K562 (cell line): Measurements from ENCODE around the gene ETHE1. TPM values are rescaled to one million over a fixed set of nuclear protein-coding genes. Genes with fewer than 3 reads are reported as not detected.

Experiments used
- BRCA1 ChIP-seq, 2 experiments: fragments of 450-650 bp in 1 of 2; sonication (generic) in 1 of 2; formaldehyde crosslinking in 1 of 2; IDR thresholded peaks; 2 replicates each; pipeline versions ENCODE4 v1.5.0 to v1.6.1; 2017 to 2020; ENCODE audit warnings: mild to moderate bottlenecking in 1 of 2, missing genetic modification reagents in 1 of 2
- CXXC5 ChIP-seq: fragments of 250-450 bp; sonication (Bioruptor Pico); IDR thresholded peaks from 2 replicates; pipeline ENCODE4 v1.8.0; 2022; ENCODE audit warnings: inconsistent platforms, mild to moderate bottlenecking, moderate library complexity
- ESRRA ChIP-seq: fragments of 450-650 bp; IDR thresholded peaks from 2 replicates; pipeline ENCODE4 v1.6.1; 2014; ENCODE audit warnings: low read depth, mild to moderate bottlenecking, moderate library complexity, borderline replicate concordance
- FIP1L1 ChIP-seq: fragments of 200-400 bp; formaldehyde crosslinking; IDR thresholded peaks from 2 replicates; pipeline ENCODE4 v1.6.1; 2018; ENCODE audit warnings: mild to moderate bottlenecking, low read depth, low read length; ENCODE audit not compliant: poor library complexity, severe bottlenecking
- HDAC8 ChIP-seq: fragments of 450-650 bp; IDR thresholded peaks from 2 replicates; pipeline ENCODE4 v1.6.1; 2016; ENCODE audit warnings: mild to moderate bottlenecking, missing genetic modification characterization, moderate library complexity, missing compliant biosample characterization
- HNRNPUL1 ChIP-seq: fragments of 200-400 bp; formaldehyde crosslinking; IDR thresholded peaks from 2 replicates; pipeline ENCODE4 v1.6.1; 2017; ENCODE audit warnings: low read length
- KAT7 ChIP-seq: sonication (generic); formaldehyde crosslinking; IDR thresholded peaks from 2 replicates; pipeline ENCODE4 v1.8.0; 2022; ENCODE audit warnings: missing genetic modification reagents, mild to moderate bottlenecking, borderline replicate concordance
- MEF2A ChIP-seq: IDR thresholded peaks from 2 replicates; pipeline ENCODE4 v1.6.1; 2011; ENCODE audit warnings: low read depth, mild to moderate bottlenecking, low read length, moderate library complexity; ENCODE audit not compliant: control insufficient read depth
- MYNN ChIP-seq, 2 experiments: sonication (generic); formaldehyde crosslinking in 1 of 2; IDR thresholded peaks; 2 replicates each; pipeline versions ENCODE4 v1.5.0 to v1.6.1; 2016 to 2020; ENCODE audit warnings: antibody characterized with exemption in 1 of 2, missing genetic modification reagents in 1 of 2
- NFXL1 ChIP-seq: fragments of 450-650 bp; formaldehyde crosslinking; IDR thresholded peaks from 2 replicates; pipeline ENCODE4 v1.4.0; 2021; ENCODE audit warnings: mild to moderate bottlenecking
- PCBP1 ChIP-seq: fragments of 200-400 bp; formaldehyde crosslinking; IDR thresholded peaks from 2 replicates; pipeline ENCODE4 v1.6.1; 2018; ENCODE audit warnings: mild to moderate bottlenecking, low read depth, low read length; ENCODE audit not compliant: poor library complexity, severe bottlenecking
- PHF20 ChIP-seq: fragments of 450-650 bp; IDR thresholded peaks from 2 replicates; pipeline ENCODE4 v1.6.1; 2018; ENCODE audit not compliant: partially characterized antibody
- POLR2G ChIP-seq: fragments of 200-400 bp; formaldehyde crosslinking; IDR thresholded peaks from 2 replicates; pipeline ENCODE4 v1.6.1; 2017; ENCODE audit warnings: low read depth, mild to moderate bottlenecking, antibody characterized with exemption, low read length, moderate library complexity
- RAD51 ChIP-seq: fragments of 450-650 bp; IDR thresholded peaks from 2 replicates; pipeline ENCODE4 v1.7.1; 2016; ENCODE audit warnings: low read depth, mild to moderate bottlenecking, borderline replicate concordance
- RBM15 ChIP-seq: fragments of 200-400 bp; formaldehyde crosslinking; IDR thresholded peaks from 2 replicates; pipeline ENCODE4 v1.6.1; 2018; ENCODE audit warnings: mild to moderate bottlenecking, low read length, moderate library complexity; ENCODE audit not compliant: insufficient read depth
- SAFB ChIP-seq: fragments of 200-400 bp; formaldehyde crosslinking; IDR thresholded peaks from 2 replicates; pipeline ENCODE4 v1.6.1; 2017; ENCODE audit warnings: low read depth, low read length, borderline replicate concordance
- SAFB2 ChIP-seq: fragments of 200-400 bp; formaldehyde crosslinking; IDR thresholded peaks from 2 replicates; pipeline ENCODE4 v1.6.1; 2018; ENCODE audit warnings: borderline replicate concordance, low read length, low read depth, moderate library complexity; ENCODE audit not compliant: severe bottlenecking
- SIN3B ChIP-seq: fragments of 450-650 bp; IDR thresholded peaks from 2 replicates; pipeline ENCODE4 v1.6.1; 2017; ENCODE audit warnings: low read depth, mild to moderate bottlenecking, moderate library complexity
- SMARCC2 ChIP-seq: fragments of 450-650 bp; IDR thresholded peaks from 2 replicates; pipeline ENCODE4 v1.6.1; 2017; ENCODE audit warnings: antibody characterized with exemption, moderate library complexity, mild to moderate bottlenecking, low read depth
- ZNF316 ChIP-seq: fragments of 450-650 bp; IDR thresholded peaks from 2 replicates; pipeline ENCODE4 v1.6.1; 2016
- ZNF444 ChIP-seq: fragments of 250-450 bp; sonication (Bioruptor Pico); IDR thresholded peaks from 2 replicates; pipeline ENCODE4 v1.4.0; 2020; ENCODE audit warnings: mild to moderate bottlenecking, moderate library complexity
- ZNF77 ChIP-seq: fragments of 250-450 bp; sonication (Bioruptor Pico); IDR thresholded peaks from 2 replicates; pipeline ENCODE4 v1.5.0; 2020
- polyA plus RNA-seq, 8 experiments: library from polyadenylated mRNA; depleted of rRNA in 4 of 8; stranded (reverse) in 5 of 8; unstranded in 3 of 8; fragments of >200 nt; fragmentation: Nextera tagmentation in 2 of 8; fragmentation: Illumina TruSeq in 1 of 8; extraction: Ambion mirVana in 2 of 8; extraction: Trizol in 1 of 8; gene quantifications; 2 replicates each; pipeline versions ENCODE4 v1.2.1 to v1.2.3, GENCODE V29; 2011 to 2014; ENCODE audit warnings: inconsistent platforms in 1 of 8, missing spikeins in 1 of 8
- total RNA-seq, 7 experiments: library from RNA; depleted of rRNA in 6 of 7; stranded (reverse); fragments of >200 nt in 6 of 7; fragmentation: Illumina TruSeq in 2 of 7; extraction: Trizol in 2 of 7; gene quantifications; 2 replicates each; pipeline versions ENCODE4 v1.2.1 to v1.2.3, GENCODE V29; 2011 to 2021; ENCODE audit warnings: low replicate concordance in 1 of 7
- TF ChIP-seq, protein P1 (sequence below): fragments of 450-650 bp; formaldehyde crosslinking; IDR thresholded peaks from 2 replicates; pipeline ENCODE4 v1.4.0; 2020; ENCODE audit warnings: mild to moderate bottlenecking, mixed read lengths
- TF ChIP-seq, protein P2 (sequence below): fragments of 250-450 bp; sonication (Bioruptor Pico); IDR thresholded peaks from 2 replicates; pipeline ENCODE4 v1.5.1; 2021; ENCODE audit warnings: mild to moderate bottlenecking

ETHE1 gene
- total and polyA plus RNA-seq, 9 of the 15 experiments (the other 6 are each of a cell fraction or from before 2014, with no cell fraction given): 2.9 to 21.0 (median 10.2) TPM

DNA sequence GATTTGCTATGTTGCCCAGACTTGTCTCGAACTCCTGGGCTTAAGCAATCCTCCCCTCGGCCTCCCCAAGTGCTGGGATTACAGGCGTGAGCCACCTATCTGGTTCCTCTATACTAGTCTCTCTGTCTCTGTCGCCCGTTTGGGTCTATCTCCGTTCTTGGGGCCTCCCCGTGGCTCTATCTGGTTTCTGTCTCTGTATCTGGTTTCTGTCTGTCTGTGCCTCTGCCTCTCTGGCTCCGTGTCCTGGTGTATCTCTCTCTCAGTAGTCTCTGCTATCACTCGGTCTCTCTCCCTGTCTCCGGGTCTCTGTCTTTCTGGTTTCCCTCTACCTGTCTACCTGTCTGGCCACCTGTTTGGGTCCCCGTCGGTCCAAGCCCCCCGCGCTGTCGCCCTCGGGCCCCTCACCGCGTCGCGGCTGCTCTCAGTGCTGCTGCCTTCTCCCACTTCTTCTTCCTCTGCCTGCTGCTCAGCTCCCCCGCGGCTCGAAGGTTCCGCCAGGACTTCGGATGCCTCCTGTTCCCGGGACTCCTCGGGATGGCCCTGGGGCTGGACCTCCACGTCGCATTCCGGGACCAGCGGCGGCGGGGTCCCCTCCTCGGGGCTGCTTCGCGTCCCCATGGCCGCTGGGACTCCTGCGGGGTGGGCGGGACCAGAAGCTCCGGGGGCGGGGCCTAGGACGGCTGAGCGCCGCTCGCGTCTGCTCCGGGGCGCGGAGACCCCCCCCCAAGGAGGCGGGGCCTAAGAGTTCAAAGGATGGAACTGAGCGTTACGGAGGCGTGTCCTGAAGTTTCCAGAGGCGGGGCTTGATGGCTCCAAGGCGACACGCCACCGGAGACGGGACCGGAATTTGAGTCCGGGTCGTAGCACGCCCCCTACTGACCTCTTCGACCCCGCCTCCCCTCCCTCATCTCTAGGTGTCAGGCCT is 23.2 kb downstream of the ETHE1 start (continued):
- TF ChIP-seq ZNF77 (CRISPR knock-in tag) (no peak), POLR2G (peak; percentile 79), HNRNPUL1 (no peak), RBM15 (no peak), SIN3B (no peak), SMARCC2 (no peak), ZNF444 (no peak), CXXC5 (CRISPR knock-in tag) (peak; percentile 72), ESRRA (no peak), ZNF316 (no peak), KAT7 (CRISPR knock-in tag) (0 out of 2 replicates have a peak, but pooled peaks have one; percentile 47), SAFB2 (no peak), PHF20 (no peak), SAFB (no peak), NFXL1 (no peak), PCBP1 (no peak), MEF2A (no peak), MYNN (IDR thresholded peaks at IDR 0.05) (no peak), MYNN (CRISPR knock-in tag; IDR thresholded peaks at IDR 0.05) (no peak), BRCA1 (IDR thresholded peaks at IDR 0.05) (no peak), BRCA1 (CRISPR knock-in tag; IDR thresholded peaks at IDR 0.05) (no peak), HDAC8 (no peak), RAD51 (no peak), FIP1L1 (no peak)
- TF ChIP-seq, protein P1, sequence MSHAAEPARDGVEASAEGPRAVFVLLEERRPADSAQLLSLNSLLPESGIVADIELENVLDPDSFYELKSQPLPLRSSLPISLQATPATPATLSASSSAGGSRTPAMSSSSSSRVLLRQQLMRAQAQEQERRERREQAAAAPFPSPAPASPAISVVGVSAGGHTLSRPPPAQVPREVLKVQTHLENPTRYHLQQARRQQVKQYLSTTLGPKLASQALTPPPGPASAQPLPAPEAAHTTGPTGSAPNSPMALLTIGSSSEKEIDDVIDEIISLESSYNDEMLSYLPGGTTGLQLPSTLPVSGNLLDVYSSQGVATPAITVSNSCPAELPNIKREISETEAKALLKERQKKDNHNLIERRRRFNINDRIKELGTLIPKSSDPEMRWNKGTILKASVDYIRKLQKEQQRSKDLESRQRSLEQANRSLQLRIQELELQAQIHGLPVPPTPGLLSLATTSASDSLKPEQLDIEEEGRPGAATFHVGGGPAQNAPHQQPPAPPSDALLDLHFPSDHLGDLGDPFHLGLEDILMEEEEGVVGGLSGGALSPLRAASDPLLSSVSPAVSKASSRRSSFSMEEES: no peak
- TF ChIP-seq, protein P2, sequence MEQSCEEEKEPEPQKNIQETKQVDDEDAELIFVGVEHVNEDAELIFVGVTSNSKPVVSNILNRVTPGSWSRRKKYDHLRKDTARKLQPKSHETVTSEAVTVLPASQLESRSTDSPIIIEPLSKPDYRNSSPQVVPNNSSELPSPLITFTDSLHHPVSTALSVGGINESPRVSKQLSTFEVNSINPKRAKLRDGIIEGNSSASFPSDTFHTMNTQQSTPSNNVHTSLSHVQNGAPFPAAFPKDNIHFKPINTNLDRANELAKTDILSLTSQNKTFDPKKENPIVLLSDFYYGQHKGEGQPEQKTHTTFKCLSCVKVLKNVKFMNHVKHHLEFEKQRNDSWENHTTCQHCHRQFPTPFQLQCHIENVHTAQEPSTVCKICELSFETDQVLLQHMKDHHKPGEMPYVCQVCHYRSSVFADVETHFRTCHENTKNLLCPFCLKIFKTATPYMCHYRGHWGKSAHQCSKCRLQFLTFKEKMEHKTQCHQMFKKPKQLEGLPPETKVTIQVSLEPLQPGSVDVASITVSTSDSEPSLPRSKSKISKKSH (CRISPR knock-in tag): no peak
